GM19023 (cell line): Measurements from ENCODE around the gene MYOG.

Experiments
- ATAC-seq: cut with Tn5 transposase; IDR thresholded peaks from one replicate; pipeline ENCODE4 v1.9.1; 2021; ENCODE audit warnings: mild to moderate bottlenecking, moderate library complexity; ENCODE audit not compliant: unreplicated experiment

The MYOG gene

GRCh38 chr1:203048555-203049051 is 37.2 kb downstream of the MYOG start:
- ATAC-seq = no peak

GRCh38 chr1:203048086-203048485 is 37.7 kb downstream of the MYOG start:
- ATAC-seq = no peak

GRCh38 chr1:203046984-203047630 is 38.7 kb downstream of the MYOG start:
- ATAC-seq = no peak

GRCh38 chr1:203045821-203046594 is 39.8 kb downstream of the MYOG start:
- no peak for ATAC-seq

GRCh38 chr1:203045336-203045735 is 40.5 kb downstream of the MYOG start:
- ATAC-seq = no peak

- no peak for ATAC-seq
Measured at GRCh38 chr1:203044546-203045250, 41.1 kb downstream of the MYOG start.

GRCh38 chr1:203043830-203044545 is 41.8 kb downstream of the MYOG start:
- ATAC-seq = no peak

GRCh38 chr1:203041351-203041932 is 44.4 kb downstream of the MYOG start:
- ATAC-seq = no peak

- no peak for ATAC-seq
Measured at GRCh38 chr1:203040513-203041275, 45.1 kb downstream of the MYOG start.

GRCh38 chr1:203039609-203040512 is 46.0 kb downstream of the MYOG start:
- ATAC-seq = no peak

- ATAC-seq = peak; percentile 55
Measured at GRCh38 chr1:203038891-203039608, 46.8 kb downstream of the MYOG start.

GRCh38 chr1:203038217-203038741 is 47.5 kb downstream of the MYOG start:
- ATAC-seq = no peak

GRCh38 chr1:203037509-203038190 is 48.2 kb downstream of the MYOG start:
- no peak for ATAC-seq

- no peak for ATAC-seq
Measured at GRCh38 chr1:203036537-203036936, 49.3 kb downstream of the MYOG start.

- ATAC-seq = no peak
Measured at GRCh38 chr1:203036135-203036534, 49.7 kb downstream of the MYOG start.

GRCh38 chr1:203035111-203036000 is 50.5 kb downstream of the MYOG start:
- ATAC-seq = no peak
